Choroid plexus epithelial cell (primary cell): Measurements from ENCODE around the gene NELFCD.

Experiments used
- DNase-seq: peaks from one replicate; pipeline ENCODE4 v3.0.0-alpha.2; 2010; ENCODE audit warnings: low read depth
- H3K4me3 ChIP-seq: 2 replicates; pipeline ENCODE4 v1.5.1; 2011; ENCODE audit warnings: low read depth, mild to moderate bottlenecking, control low read depth, low read length, moderate library complexity
- TF ChIP-seq, protein P1 (sequence below): conservative IDR thresholded peaks from 2 replicates; pipeline ENCODE4 v1.5.1; 2011; ENCODE audit warnings: low read depth, mild to moderate bottlenecking, control low read depth, inconsistent platforms, low read length, moderate library complexity

Gene NELFCD

DNA sequence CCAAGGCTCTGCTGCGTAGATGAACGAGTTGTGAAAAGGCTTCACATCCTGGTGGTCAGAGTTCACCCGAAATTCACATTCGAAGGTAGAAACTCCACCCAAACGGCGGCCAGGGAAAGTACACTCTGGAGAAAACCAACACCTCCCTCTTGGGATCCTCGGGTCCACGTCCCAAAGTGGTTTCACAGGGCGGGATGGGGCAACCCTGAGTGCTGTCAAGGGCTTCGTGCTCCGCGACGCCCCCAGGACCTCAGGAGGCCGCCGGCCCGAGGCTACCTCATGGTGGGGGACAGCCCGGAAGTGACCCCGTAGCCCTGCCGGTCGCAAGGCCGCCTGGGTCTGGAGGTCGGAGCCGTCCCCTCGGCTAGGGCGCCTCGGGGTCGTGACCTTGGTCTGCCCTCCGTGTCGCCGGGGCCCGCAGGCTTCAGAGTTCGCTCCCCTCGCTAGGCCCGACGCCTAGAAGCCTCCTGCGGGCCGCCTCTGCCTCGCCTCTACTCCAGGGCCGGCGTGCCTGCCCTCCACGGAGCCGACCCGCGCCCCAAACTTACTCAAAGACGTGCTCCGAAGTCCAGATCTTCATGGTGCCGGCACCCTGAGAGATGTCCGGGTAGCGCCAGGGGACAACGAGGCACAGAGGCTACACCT is 61.2 kb downstream of the NELFCD start, which contains the start of gene PRELID3B:
PRELID3B (minus strand) TSS at position 636 of the 645 bp plus-strand sequence; CDS start at position 580, 56 bp downstream.
- DNase-seq = peak; percentile 25
- TF ChIP-seq, protein P1, sequence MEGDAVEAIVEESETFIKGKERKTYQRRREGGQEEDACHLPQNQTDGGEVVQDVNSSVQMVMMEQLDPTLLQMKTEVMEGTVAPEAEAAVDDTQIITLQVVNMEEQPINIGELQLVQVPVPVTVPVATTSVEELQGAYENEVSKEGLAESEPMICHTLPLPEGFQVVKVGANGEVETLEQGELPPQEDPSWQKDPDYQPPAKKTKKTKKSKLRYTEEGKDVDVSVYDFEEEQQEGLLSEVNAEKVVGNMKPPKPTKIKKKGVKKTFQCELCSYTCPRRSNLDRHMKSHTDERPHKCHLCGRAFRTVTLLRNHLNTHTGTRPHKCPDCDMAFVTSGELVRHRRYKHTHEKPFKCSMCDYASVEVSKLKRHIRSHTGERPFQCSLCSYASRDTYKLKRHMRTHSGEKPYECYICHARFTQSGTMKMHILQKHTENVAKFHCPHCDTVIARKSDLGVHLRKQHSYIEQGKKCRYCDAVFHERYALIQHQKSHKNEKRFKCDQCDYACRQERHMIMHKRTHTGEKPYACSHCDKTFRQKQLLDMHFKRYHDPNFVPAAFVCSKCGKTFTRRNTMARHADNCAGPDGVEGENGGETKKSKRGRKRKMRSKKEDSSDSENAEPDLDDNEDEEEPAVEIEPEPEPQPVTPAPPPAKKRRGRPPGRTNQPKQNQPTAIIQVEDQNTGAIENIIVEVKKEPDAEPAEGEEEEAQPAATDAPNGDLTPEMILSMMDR = no peak
- H3K4me3 ChIP-seq = peak within 1 kb of the TSS; percentile 90

DNA sequence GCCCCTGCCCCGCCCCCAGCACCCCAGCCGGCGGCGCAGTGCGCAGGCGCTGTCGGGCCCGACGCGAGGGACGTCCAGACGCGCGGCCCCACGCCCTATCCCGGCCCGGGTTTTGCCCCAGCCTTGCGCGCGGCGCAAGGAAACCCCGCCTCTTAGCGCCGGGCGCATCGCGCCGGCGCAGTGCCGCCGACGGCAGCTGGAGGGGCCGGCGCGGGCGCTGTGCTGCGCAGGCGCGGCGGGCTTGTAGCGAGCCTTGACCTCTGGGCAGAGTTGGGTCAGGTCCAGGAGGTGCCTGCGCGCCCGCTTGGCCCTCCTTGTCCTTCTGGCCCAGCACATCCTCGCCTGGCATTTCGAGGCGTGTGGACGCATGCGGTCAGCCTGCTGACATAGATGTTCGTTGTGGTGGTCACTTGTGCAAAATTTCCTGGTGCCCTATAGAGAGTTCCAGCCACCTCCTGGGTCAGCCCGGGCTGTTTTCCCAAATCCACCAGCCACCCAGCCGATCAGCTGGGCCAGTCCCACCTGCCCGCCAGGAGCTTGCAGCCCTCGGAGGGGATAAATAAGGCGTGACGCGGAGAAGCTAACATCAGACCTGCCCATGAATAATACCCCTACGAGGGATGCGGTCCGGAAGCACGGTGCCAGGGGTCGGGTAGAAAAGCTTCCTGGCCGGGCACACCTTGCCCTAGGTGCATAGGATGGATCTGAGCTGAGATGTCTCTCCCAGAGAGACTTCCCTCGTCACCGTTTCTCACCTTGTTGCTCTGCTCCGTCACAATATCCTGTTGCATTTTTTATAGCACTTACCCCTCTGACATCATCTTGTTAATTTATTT is 62.0 kb downstream of the NELFCD start:
- DNase-seq = peak; percentile 92
- TF ChIP-seq, protein P1 = no peak
- peak overlapping the region; percentile 90 for H3K4me3 ChIP-seq

DNA sequence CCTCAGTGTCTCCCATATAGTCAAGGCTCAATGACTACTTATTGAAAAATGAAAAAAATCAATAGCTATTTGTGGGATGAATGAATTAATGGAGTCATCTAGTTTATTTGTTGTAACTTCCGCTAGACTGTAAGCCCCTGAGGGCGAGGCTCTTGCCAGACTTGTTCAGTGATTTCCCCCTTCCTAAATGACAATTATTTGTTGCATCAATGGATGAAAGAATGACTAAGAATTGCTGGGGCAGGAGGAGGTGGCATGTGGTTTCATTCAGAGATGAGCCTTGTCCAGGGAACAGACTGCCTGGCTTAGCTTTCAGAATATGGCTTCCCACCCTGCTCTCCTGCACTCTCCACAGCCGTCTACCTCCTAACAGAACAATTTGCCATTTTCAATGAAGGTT is 62.6 kb downstream of the NELFCD start:
- no peak for DNase-seq
- TF ChIP-seq, protein P1 = no peak
- no peak overlapping the region for H3K4me3 ChIP-seq

DNA sequence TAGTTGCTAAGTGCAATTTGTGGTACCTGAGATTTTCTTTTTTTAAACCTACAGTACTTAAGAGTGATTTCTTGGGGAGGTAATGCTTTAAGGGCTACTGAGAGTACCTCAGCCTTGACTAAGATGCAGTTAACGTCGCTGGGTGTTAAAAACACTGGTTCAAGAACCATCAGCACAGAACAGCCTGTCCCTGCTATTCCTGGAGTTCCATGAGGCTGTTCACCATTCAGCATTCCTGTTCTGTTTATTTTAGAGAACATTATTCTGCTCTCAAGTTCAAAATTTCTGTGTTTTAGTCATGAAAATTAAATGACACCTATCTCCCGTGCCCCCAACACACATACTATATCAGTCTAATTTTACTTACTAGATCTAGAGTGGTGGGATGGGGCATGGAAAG is 63.2 kb downstream of the NELFCD start:
- TF ChIP-seq, protein P1 = no peak
- no peak overlapping the region for H3K4me3 ChIP-seq
- DNase-seq = no peak
